GM23338 (cell line): ENCODE results near the gene LRRC3. TPM values are rescaled to one million over a fixed set of nuclear protein-coding genes. Genes with fewer than 3 reads are reported as not detected.

Experiments
- CREB1 ChIP-seq: fragments of 250-450 bp; sonication (Bioruptor Pico); IDR thresholded peaks from 2 replicates; pipeline ENCODE4 v1.5.0; 2020; ENCODE audit warnings: low read depth, mild to moderate bottlenecking, moderate library complexity
- EZH2 ChIP-seq: fragments of 200-600 bp; sonication (generic); IDR thresholded peaks from one replicate; pipeline ENCODE4 v1.8.0; 2017; ENCODE audit warnings: antibody characterized with exemption, mild to moderate bottlenecking, low read depth; ENCODE audit not compliant: unreplicated experiment
- POLR2AphosphoS5 ChIP-seq: IDR thresholded peaks from 2 replicates; pipeline ENCODE4 v1.6.1; 2016; ENCODE audit warnings: antibody characterized with exemption, low read depth
- polyA plus RNA-seq: library from polyadenylated mRNA; unstranded; fragments of >200 nt; fragmentation: Nextera tagmentation; extraction: Ambion mirVana; gene quantifications from 2 replicates; pipeline ENCODE4 v1.2.1, GENCODE V29; 2016
- total RNA-seq: library from RNA; depleted of rRNA; stranded (reverse); fragments of >200 nt; shearing (Covaris generic); gene quantifications from 2 replicates; pipeline ENCODE4 v1.2.3, GENCODE V29; 2014
- TF ChIP-seq, protein P1 (sequence below): fragments of 250-450 bp; sonication (Bioruptor Pico); IDR thresholded peaks from 2 replicates; pipeline ENCODE4 v1.5.0; 2020; ENCODE audit warnings: mild to moderate bottlenecking, moderate library complexity
- TF ChIP-seq, protein P2 (sequence below): IDR thresholded peaks from one replicate; pipeline ENCODE4 v1.6.1; 2018; ENCODE audit warnings: antibody characterized with exemption; ENCODE audit not compliant: unreplicated experiment

The LRRC3 gene
- total and polyA plus RNA-seq, 2 experiments from 2014 or later = 0.95 to 6.8 TPM

DNA sequence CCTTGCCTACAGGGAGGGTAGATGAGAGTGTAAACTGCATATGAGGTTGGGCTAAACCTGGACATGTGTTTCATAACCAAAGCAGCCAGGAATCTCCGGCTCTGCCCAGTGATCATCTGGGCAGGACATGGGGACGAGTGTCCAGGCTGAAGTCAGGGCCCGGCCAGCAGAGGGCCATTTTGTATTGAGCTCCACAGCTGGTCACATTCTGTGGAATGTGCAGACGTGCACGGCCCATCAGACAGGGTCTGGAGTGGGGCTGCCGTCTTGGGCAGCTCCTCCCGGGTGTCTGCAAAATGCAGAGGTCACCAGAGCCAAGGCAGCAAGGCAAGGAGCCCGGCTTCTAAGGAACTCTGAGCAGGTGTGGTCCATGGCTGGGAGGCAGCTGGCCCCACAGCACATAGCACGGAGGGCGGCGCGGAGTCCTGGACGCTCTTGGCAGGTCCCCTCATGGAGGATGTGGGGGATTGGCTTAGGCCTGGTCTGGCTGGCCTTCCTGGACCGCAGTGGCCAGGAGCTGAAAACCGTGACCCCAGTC is 6.2 kb downstream of the LRRC3 start (continued):
- TF ChIP-seq, protein P1, sequence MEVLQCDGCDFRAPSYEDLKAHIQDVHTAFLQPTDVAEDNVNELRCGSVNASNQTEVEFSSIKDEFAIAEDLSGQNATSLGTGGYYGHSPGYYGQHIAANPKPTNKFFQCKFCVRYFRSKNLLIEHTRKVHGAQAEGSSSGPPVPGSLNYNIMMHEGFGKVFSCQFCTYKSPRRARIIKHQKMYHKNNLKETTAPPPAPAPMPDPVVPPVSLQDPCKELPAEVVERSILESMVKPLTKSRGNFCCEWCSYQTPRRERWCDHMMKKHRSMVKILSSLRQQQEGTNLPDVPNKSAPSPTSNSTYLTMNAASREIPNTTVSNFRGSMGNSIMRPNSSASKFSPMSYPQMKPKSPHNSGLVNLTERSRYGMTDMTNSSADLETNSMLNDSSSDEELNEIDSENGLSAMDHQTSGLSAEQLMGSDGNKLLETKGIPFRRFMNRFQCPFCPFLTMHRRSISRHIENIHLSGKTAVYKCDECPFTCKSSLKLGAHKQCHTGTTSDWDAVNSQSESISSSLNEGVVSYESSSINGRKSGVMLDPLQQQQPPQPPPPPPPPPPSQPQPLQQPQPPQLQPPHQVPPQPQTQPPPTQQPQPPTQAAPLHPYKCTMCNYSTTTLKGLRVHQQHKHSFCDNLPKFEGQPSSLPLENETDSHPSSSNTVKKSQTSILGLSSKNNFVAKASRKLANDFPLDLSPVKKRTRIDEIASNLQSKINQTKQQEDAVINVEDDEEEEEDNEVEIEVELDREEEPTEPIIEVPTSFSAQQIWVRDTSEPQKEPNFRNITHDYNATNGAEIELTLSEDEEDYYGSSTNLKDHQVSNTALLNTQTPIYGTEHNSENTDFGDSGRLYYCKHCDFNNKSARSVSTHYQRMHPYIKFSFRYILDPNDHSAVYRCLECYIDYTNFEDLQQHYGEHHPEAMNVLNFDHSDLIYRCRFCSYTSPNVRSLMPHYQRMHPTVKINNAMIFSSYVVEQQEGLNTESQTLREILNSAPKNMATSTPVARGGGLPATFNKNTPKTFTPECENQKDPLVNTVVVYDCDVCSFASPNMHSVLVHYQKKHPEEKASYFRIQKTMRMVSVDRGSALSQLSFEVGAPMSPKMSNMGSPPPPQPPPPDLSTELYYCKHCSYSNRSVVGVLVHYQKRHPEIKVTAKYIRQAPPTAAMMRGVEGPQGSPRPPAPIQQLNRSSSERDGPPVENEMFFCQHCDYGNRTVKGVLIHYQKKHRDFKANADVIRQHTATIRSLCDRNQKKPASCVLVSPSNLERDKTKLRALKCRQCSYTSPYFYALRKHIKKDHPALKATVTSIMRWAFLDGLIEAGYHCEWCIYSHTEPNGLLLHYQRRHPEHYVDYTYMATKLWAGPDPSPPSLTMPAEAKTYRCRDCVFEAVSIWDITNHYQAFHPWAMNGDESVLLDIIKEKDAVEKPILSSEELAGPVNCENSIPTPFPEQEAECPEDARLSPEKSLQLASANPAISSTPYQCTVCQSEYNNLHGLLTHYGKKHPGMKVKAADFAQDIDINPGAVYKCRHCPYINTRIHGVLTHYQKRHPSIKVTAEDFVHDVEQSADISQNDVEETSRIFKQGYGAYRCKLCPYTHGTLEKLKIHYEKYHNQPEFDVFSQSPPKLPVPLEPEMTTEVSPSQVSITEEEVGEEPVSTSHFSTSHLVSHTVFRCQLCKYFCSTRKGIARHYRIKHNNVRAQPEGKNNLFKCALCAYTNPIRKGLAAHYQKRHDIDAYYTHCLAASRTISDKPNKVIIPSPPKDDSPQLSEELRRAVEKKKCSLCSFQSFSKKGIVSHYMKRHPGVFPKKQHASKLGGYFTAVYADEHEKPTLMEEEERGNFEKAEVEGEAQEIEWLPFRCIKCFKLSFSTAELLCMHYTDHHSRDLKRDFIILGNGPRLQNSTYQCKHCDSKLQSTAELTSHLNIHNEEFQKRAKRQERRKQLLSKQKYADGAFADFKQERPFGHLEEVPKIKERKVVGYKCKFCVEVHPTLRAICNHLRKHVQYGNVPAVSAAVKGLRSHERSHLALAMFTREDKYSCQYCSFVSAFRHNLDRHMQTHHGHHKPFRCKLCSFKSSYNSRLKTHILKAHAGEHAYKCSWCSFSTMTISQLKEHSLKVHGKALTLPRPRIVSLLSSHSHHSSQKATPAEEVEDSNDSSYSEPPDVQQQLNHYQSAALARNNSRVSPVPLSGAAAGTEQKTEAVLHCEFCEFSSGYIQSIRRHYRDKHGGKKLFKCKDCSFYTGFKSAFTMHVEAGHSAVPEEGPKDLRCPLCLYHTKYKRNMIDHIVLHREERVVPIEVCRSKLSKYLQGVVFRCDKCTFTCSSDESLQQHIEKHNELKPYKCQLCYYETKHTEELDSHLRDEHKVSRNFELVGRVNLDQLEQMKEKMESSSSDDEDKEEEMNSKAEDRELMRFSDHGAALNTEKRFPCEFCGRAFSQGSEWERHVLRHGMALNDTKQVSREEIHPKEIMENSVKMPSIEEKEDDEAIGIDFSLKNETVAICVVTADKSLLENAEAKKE (CRISPR knock-in tag) = no peak
- TF ChIP-seq, protein P2, sequence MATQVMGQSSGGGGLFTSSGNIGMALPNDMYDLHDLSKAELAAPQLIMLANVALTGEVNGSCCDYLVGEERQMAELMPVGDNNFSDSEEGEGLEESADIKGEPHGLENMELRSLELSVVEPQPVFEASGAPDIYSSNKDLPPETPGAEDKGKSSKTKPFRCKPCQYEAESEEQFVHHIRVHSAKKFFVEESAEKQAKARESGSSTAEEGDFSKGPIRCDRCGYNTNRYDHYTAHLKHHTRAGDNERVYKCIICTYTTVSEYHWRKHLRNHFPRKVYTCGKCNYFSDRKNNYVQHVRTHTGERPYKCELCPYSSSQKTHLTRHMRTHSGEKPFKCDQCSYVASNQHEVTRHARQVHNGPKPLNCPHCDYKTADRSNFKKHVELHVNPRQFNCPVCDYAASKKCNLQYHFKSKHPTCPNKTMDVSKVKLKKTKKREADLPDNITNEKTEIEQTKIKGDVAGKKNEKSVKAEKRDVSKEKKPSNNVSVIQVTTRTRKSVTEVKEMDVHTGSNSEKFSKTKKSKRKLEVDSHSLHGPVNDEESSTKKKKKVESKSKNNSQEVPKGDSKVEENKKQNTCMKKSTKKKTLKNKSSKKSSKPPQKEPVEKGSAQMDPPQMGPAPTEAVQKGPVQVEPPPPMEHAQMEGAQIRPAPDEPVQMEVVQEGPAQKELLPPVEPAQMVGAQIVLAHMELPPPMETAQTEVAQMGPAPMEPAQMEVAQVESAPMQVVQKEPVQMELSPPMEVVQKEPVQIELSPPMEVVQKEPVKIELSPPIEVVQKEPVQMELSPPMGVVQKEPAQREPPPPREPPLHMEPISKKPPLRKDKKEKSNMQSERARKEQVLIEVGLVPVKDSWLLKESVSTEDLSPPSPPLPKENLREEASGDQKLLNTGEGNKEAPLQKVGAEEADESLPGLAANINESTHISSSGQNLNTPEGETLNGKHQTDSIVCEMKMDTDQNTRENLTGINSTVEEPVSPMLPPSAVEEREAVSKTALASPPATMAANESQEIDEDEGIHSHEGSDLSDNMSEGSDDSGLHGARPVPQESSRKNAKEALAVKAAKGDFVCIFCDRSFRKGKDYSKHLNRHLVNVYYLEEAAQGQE = no peak
- TF ChIP-seq POLR2AphosphoS5 (no peak), EZH2 (no peak), CREB1 (no peak)
